T-cell (primary cell): ENCODE data around the gene SP140L. TPM values are rescaled to one million over a fixed set of nuclear protein-coding genes. Genes with fewer than 3 reads are reported as not detected.
A peak's percentile ranks its signal among the peaks of the same experiment; 100 is the strongest.
"Not testable (repeated sequence)": the region's sequence is repeated elsewhere in the genome, so short reads cannot be mapped to it uniquely, and the experiment has no call there.

Experiments used
- ATAC-seq, 4 experiments: fragments of 200-7000 bp in 3 of 4; fragments of 150-1000 bp in 1 of 4; cut with Tn5 transposase; replicated peaks in 1 of 4; 1 replicate in 3 of 4; 2 replicates in 1 of 4; pipeline ENCODE4 v1.10.0; 2021; ENCODE audit warnings: moderate library complexity in 3 of 4, mild to moderate bottlenecking in 2 of 4, moderate number of reproducible peaks in 1 of 4
- CTCF ChIA-PET, 2 donors: fragments of 300-600 bp; sonication (Branson Sonifier 250); formaldehyde crosslinking; loops; one replicate each; lab custom pipeline; 2022; ENCODE audit warnings: antibody characterized with exemption in 2 of 2; lab: Charles Lee
- POLR2A ChIA-PET, 2 donors: fragments of 300-600 bp; sonication (Branson Sonifier 250); formaldehyde crosslinking; loops; one replicate each; lab custom pipeline; 2022; ENCODE audit warnings: antibody characterized with exemption in 2 of 2; lab: Charles Lee
- DNase-seq, 35 experiments: peaks; one replicate each; pipeline versions ENCODE4 v3.0.0 to v3.0.0-alpha.2; 2013 to 2023
- H3K27ac ChIP-seq: one replicate; pipeline ENCODE4 v1.5.1; 2013; ENCODE audit warnings: low read length
- H3K27me3 ChIP-seq, 2 experiments: replicated peaks in 1 of 2; 1 replicate in 1 of 2; 2 replicates in 1 of 2; pipeline versions ENCODE4 v1.6.1 to v1.7.0; 2013; ENCODE audit warnings: low read length in 1 of 2, mixed read lengths in 1 of 2; ENCODE audit not compliant: control insufficient read depth in 2 of 2, insufficient read depth in 2 of 2; ENCODE audit errors: extremely low read depth in 1 of 2
- H3K36me3 ChIP-seq, 2 donors: 1 replicate in 1 of 2; 2 replicates in 1 of 2; pipeline versions ENCODE4 v1.6.1 to v1.7.0; 2013; ENCODE audit warnings: low read length in 1 of 2; ENCODE audit not compliant: control insufficient read depth in 2 of 2, insufficient read depth in 1 of 2; ENCODE audit errors: extremely low read depth in 1 of 2
- H3K4me1 ChIP-seq, 2 experiments: 1 replicate in 1 of 2; 2 replicates in 1 of 2; pipeline versions ENCODE4 v1.6.1 to v1.7.0; 2013; ENCODE audit warnings: low read length in 2 of 2, mixed read lengths in 1 of 2; ENCODE audit not compliant: insufficient read depth in 2 of 2, control insufficient read depth in 1 of 2; ENCODE audit errors: extremely low read depth in 1 of 2
- H3K4me3 ChIP-seq, 2 donors: 1 replicate in 1 of 2; 2 replicates in 1 of 2; pipeline versions ENCODE4 v1.5.1 to v1.7.0; 2013; ENCODE audit warnings: mild to moderate bottlenecking in 2 of 2, low read length in 1 of 2, moderate library complexity in 1 of 2; ENCODE audit not compliant: control insufficient read depth in 1 of 2; ENCODE audit errors: extremely low read depth in 1 of 2
- H3K9me3 ChIP-seq: 2 replicates; pipeline ENCODE4 v1.7.0; 2013
- H3K27ac Mint-ChIP-seq, 2 donors: one replicate each; pipeline ENCODE4 v1.8.0; 2020 to 2021; ENCODE audit warnings: mild to moderate bottlenecking in 2 of 2, mixed read lengths in 2 of 2
- H3K27me3 Mint-ChIP-seq, 2 donors: one replicate each; pipeline ENCODE4 v1.8.0; 2021 to 2022; ENCODE audit warnings: mixed read lengths in 2 of 2
- H3K36me3 Mint-ChIP-seq: one replicate; pipeline ENCODE4 v1.8.0; 2021; ENCODE audit warnings: mixed read lengths
- H3K4me1 Mint-ChIP-seq, 3 donors: one replicate each; pipeline ENCODE4 v1.8.0; 2020 to 2022; ENCODE audit warnings: mixed read lengths in 3 of 3, mild to moderate bottlenecking in 1 of 3
- H3K4me3 Mint-ChIP-seq, 3 donors: one replicate each; pipeline ENCODE4 v1.8.0; 2020 to 2022; ENCODE audit warnings: mild to moderate bottlenecking in 3 of 3, mixed read lengths in 3 of 3, moderate library complexity in 3 of 3
- H3K9me3 Mint-ChIP-seq, 3 donors: one replicate each; pipeline ENCODE4 v1.8.0; 2020 to 2022; ENCODE audit warnings: mixed read lengths in 3 of 3
- WGBS: methylation state at CpG from one replicate; pipeline ENCODE4 v1.1.5; 2013; ENCODE audit warnings: missing lambda C conversion rate; ENCODE audit not compliant: insufficient coverage; 5-methylcytosine and 5-hydroxymethylcytosine counted together
- total RNA-seq, 35 experiments: library from RNA in 6 of 35; stranded (reverse) in 6 of 35; fragments of 120-200 nt in 1 of 35; gene quantifications; one replicate each; pipeline versions ENCODE4 v1.2.1 to v1.2.4 and lab custom pipeline; 2013 to 2026

The SP140L gene
- total RNA-seq, 5 donors from 2014 or later (not counting 1 experiment from before 2014, with no cell fraction given) = 80.8 to 104 (median 82.0) TPM

DNA sequence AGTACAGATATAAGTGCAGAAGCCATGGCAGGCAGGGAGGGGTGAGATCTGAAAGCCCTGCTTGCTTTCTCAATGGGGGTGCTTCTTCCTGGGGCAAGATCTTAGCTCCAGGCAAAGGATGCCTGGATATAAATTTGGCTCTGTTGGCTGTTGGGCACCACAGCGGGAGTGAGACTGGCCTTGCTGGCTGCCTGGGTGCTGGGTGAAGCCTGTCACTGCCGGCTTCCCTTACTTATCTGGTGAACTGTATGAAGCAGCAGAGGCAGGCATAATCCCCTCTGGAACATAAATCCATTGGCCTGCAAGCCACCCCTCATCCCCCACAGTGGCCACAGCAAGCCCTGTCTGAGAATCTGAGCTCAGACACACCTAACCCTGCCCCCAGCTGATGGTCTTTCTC is 27.4 kb upstream of the SP140L start:
- WGBS = 100% methylated on average over 1 of the region's 2 CpGs
- H3K9me3 ChIP-seq = no peaks in the 10 kb centered on the region
- ATAC-seq = no peak
- no peaks in the 10 kb centered on the region for H3K27me3 ChIP-seq
- Mint-ChIP-seq H3K27me3 (no peaks in the 10 kb centered on the region), H3K9me3 (peaks cover 11 to 28% (median 17%) of the 10 kb centered on the region in 3 donors), H3K4me1 (peaks cover 0 to 13% (median 11%) of the 10 kb centered on the region in 3 donors), H3K27ac (no peak overlapping the region), H3K4me3 (no peak overlapping the region), H3K36me3 (peaks cover 87% of the 10 kb centered on the region)
- ChIA-PET CTCF (no interaction called here), POLR2A (no interaction called here)
- H3K27ac ChIP-seq = no peak overlapping the region
- H3K36me3 ChIP-seq = peaks cover 0 to 55% of the 10 kb centered on the region in 2 donors
- H3K4me3 ChIP-seq = no peak overlapping the region
- H3K4me1 ChIP-seq = no peaks in the 10 kb centered on the region
- no peak for DNase-seq

DNA sequence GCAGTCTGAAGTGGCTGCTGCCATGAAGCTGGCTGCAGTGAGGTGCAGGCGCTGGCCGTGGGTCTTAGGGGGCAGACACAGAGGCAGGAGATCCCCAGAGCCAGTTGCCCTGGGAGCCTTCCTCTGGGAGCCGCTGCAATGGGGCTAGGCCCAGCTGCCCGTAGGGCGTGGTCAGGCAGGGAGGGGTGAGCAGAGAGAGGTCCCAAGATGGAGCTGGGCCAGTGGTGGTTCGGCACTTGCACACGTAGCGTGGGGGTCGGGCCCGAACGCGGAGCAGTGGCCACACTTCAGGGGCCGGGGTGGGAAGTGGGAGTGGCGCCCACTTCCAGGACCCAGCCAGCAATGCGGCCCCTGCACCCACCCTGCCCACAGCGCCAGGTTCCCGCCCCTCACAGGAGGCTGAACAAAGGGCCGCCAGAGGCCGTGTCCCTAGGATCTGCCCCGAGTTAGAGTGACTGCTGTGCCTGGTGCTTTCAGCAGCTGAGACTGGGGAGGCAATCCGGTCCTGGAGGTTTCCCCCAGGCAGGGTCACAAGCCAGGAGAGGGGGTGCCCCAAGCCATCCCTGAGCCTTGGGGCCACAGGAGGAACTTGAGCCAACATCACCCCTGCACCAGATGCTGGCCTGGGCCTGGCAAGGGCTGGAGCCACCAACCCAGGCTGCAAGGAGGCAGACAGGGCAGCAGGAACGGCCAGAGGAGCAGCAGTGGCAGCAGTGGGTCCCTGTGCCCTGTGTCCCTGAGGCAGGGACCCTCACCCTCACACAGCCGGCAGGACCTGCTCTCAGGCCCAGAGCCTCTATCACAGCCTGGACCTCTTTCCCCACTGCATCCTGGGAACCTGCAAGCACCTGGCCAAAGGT is 21.3 kb upstream of the SP140L start:
- peaks cover 64% of the 10 kb centered on the region for H3K36me3 Mint-ChIP-seq
- no peak overlapping the region for H3K4me3 ChIP-seq
- no peak overlapping the region for H3K27ac Mint-ChIP-seq
- no peaks in the 10 kb centered on the region for H3K27me3 ChIP-seq
- H3K4me1 Mint-ChIP-seq = peaks cover 0 to 20% (median 11%) of the 10 kb centered on the region in 3 donors
- ChIA-PET POLR2A (no interaction called here), CTCF (no interaction called here)
- ATAC-seq (no peak), DNase-seq (no peak)
- H3K27me3 Mint-ChIP-seq = no peaks in the 10 kb centered on the region
- WGBS = 98% methylated on average over 22 of the region's 23 CpGs
- H3K27ac ChIP-seq = no peak overlapping the region
- no peak overlapping the region for H3K4me3 Mint-ChIP-seq
- H3K36me3 ChIP-seq = peaks cover 0 to 6% of the 10 kb centered on the region in 2 donors
- H3K9me3 Mint-ChIP-seq = peaks cover 8 to 21% (median 12%) of the 10 kb centered on the region in 3 donors
- no peaks in the 10 kb centered on the region for H3K4me1 ChIP-seq
- H3K9me3 ChIP-seq = no peaks in the 10 kb centered on the region

DNA sequence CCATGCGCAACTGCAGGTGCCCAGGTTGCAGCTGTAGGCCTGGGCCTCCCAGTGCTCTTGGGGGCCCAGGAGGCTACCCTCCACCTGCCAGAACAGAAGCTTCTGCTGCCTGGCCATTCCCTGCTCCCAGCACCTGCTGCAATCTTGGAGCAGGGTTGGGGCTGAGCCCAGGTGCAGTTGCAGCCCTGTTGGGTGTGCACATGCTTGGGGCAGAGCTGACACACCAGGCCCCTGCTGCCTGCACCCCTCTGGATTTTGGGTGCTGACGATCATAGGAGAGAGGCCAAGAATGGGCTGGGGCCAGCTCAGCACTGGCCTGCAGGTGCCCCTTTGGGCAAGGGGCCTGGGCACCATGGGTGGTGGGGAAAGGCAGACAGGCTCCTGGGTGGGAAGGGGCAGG is 20.5 kb upstream of the SP140L start:
- Histone ChIP-seq H3K27me3 (no peaks in the 10 kb centered on the region), H3K27ac (no peak overlapping the region), H3K4me1 (no peaks in the 10 kb centered on the region), H3K4me3 (no peak overlapping the region), H3K36me3 (peaks cover 0 to 6% of the 10 kb centered on the region in 2 donors), H3K9me3 (no peaks in the 10 kb centered on the region)
- 100% methylated on average over 2 of the region's 2 CpGs for WGBS
- DNase-seq (no peak), ATAC-seq (no peak)
- no peak overlapping the region for H3K27ac Mint-ChIP-seq
- peaks cover 59% of the 10 kb centered on the region for H3K36me3 Mint-ChIP-seq
- H3K27me3 Mint-ChIP-seq = no peaks in the 10 kb centered on the region
- CTCF ChIA-PET = no interaction called here
- POLR2A ChIA-PET = no interaction called here
- H3K4me3 Mint-ChIP-seq = no peak overlapping the region
- peaks cover under 1 to 20% (median 9%) of the 10 kb centered on the region in 3 donors for H3K4me1 Mint-ChIP-seq
- peaks cover 8 to 17% (median 12%) of the 10 kb centered on the region in 3 donors for H3K9me3 Mint-ChIP-seq

DNA sequence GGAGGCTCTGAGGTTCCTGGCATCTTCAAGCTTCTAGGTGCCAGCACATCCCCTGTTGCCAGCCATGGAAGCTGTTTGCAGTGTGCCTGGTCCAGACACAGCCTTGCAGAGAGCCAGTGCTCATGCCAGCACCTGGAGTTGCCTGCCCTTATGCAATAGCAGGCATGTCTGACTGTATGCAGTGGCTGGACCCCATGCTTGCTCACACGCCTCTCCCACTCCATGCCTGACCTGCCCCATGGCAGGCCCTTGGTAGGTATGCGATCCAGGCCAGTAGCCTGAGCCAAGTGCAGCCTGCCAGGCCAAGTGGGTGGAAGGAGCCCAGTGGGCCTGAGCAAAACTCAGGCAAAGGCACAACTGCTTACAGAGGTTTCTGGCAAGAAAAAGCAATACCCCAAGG is 19.5 kb upstream of the SP140L start:
- H3K36me3 Mint-ChIP-seq = peaks cover 63% of the 10 kb centered on the region
- no peaks in the 10 kb centered on the region for H3K4me1 ChIP-seq

DNA sequence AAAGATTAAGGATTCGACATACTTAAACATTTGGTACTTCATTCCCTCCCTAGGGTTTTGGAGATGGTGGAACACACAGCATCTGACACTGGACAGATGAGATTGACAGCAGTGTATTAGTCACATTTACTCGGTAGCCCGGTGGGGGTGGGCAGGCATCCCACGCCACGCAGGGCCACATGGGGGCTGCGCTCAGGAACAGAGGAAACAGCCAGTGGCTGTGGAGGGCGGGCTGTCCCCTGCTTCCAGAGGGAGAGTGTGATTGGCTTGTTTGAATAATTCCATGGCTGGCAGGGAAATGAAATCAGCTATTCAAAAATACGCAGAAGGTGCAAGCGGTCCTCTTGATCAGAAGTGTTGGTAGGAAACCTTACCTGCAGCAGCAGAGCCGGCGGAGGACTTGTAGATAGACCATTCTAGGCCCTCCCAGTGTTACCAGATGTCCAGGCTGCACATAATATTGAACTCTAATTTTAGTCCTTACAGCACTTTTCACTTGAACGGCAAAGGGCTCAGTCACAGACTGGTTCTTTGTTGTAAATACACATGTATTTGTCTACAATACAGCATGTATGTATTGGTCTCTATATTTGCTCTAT is 18.5 kb upstream of the SP140L start:
- Mint-ChIP-seq H3K27me3 (no peaks in the 10 kb centered on the region), H3K9me3 (peaks cover 4 to 7% (median 4%) of the 10 kb centered on the region in 3 donors), H3K27ac (peak overlapping the region in 1 of 2 donors; percentile 34), H3K36me3 (peaks cover 64% of the 10 kb centered on the region), H3K4me3 (no peak overlapping the region), H3K4me1 (peaks cover 3 to 18% (median 3%) of the 10 kb centered on the region in 3 donors)
- DNase-seq = no peak
- Histone ChIP-seq H3K27me3 (no peaks in the 10 kb centered on the region), H3K4me3 (no peak overlapping the region), H3K4me1 (no peaks in the 10 kb centered on the region), H3K9me3 (no peaks in the 10 kb centered on the region), H3K27ac (no peak overlapping the region), H3K36me3 (peaks cover 0 to 15% of the 10 kb centered on the region in 2 donors)
- ATAC-seq = no peak
- POLR2A ChIA-PET = interaction anchor here (0.5 kb wide), 2 partner anchors 30 to 164 kb away, joined by 3 to 6 read pairs; no protein-coding TSS in a partner anchor
- CTCF ChIA-PET = interaction anchor here in 1 of 2 donors (0.6 kb wide), 1 partner anchor 37 kb away, joined by 6 read pairs; no protein-coding TSS in a partner anchor
- 97% methylated on average over 8 of the region's 12 CpGs for WGBS

More for the DNA sequence above, 19.5 kb upstream of the SP140L start:
- H3K4me3 Mint-ChIP-seq = no peak overlapping the region
- no peak overlapping the region for H3K27ac Mint-ChIP-seq
- H3K4me1 Mint-ChIP-seq = peaks cover 3 to 18% (median 6%) of the 10 kb centered on the region in 3 donors
- Histone ChIP-seq H3K4me3 (no peak overlapping the region), H3K27ac (no peak overlapping the region), H3K27me3 (no peaks in the 10 kb centered on the region), H3K9me3 (no peaks in the 10 kb centered on the region), H3K36me3 (peaks cover 0 to 8% of the 10 kb centered on the region in 2 donors)
- H3K27me3 Mint-ChIP-seq = no peaks in the 10 kb centered on the region
- ChIA-PET POLR2A (interaction anchor here in 1 of 2 donors (0.5 kb wide), 1 partner anchor 52 kb away, joined by 5 read pairs; no protein-coding TSS in a partner anchor), CTCF (no interaction called here)
- no peak for ATAC-seq
- DNase-seq = no peak
- 94% methylated on average over 2 of the region's 2 CpGs for WGBS
- H3K9me3 Mint-ChIP-seq = peaks cover 8 to 15% (median 10%) of the 10 kb centered on the region in 3 donors

DNA sequence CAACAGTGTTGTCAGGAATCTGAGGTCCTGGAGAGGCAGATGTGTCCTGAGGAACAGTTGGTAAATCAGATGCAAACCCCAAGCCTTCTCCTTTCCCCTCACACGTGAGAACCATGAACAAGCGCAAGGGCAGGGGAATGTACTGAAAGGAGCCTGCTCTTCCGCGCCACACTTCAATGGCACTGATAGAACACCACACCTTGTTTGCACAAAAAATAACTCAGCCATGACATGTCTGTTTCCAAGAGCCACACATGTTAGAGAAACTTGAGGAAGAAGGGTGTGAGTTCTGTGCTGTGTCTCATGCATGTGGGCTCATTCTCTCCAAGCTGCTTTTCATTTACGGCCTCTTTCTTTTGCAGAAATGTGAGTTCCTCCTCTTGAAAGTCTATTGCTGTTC is 16.2 kb upstream of the SP140L start:
- Mint-ChIP-seq H3K4me1 (peaks cover 6 to 26% (median 8%) of the 10 kb centered on the region in 3 donors), H3K36me3 (peaks cover 68% of the 10 kb centered on the region)
- WGBS = no CpG with 5 or more reads among the region's 5 CpGs
- CTCF ChIA-PET, H3K27me3 ChIP-seq, DNase-seq, H3K9me3 ChIP-seq, H3K4me1 ChIP-seq, ATAC-seq, H3K4me3 Mint-ChIP-seq, H3K9me3 Mint-ChIP-seq, H3K27ac Mint-ChIP-seq, H3K4me3 ChIP-seq, H3K27me3 Mint-ChIP-seq, POLR2A ChIA-PET, H3K27ac ChIP-seq: not testable (repeated sequence)
- peaks cover 0 to 18% of the 10 kb centered on the region in 2 donors for H3K36me3 ChIP-seq
